ENCODE measurements around the gene SOCS1. TPM values are rescaled to one million over a fixed set of nuclear protein-coding genes. Genes with fewer than 3 reads are reported as not detected.

The SOCS1 gene
- total RNA-seq, 5 donors from 2014 or later (not counting 1 experiment from before 2014, with no cell fraction given) = 49.2 to 67.2 (median 54.5) TPM

- H3K9me3 Mint-ChIP-seq = peaks cover 0 to 7% (median 3%) of the 10 kb centered on the region in 3 donors
- Histone ChIP-seq H3K36me3 (ENCODE audit: control insufficient read depth in 2 of 2, extremely low read depth in 1 of 2, insufficient read depth in 1 of 2, low read length in 1 of 2) (no peaks in the 10 kb centered on the region), H3K27ac (ENCODE audit: low read length) (no peak overlapping the region), H3K27me3 (replicated peaks in 1 of 2; ENCODE audit: control insufficient read depth in 2 of 2, extremely low read depth in 1 of 2, insufficient read depth in 2 of 2, low read length in 1 of 2) (peaks cover 0 to 21% of the 10 kb centered on the region in 2 experiments), H3K4me1 (ENCODE audit: control insufficient read depth in 1 of 2, extremely low read depth in 1 of 2, insufficient read depth in 2 of 2, low read length in 2 of 2) (no peaks in the 10 kb centered on the region), H3K4me3 (ENCODE audit: control insufficient read depth in 1 of 2, extremely low read depth in 1 of 2, low read length in 1 of 2) (no peak overlapping the region), H3K9me3 (no peaks in the 10 kb centered on the region)
- no peak for ATAC-seq (replicated peaks in 1 of 4)
- ChIA-PET CTCF (interaction anchor here in 1 of 2 donors (0.6 kb wide), 1 partner anchor 878 kb away, joined by 4 read pairs; no protein-coding TSS in a partner anchor), POLR2A (no interaction called here)
- no peak for DNase-seq
- H3K27ac Mint-ChIP-seq = no peak overlapping the region
- H3K27me3 Mint-ChIP-seq = no peaks in the 10 kb centered on the region
- peaks cover 0 to 3% (median 3%) of the 10 kb centered on the region in 3 donors for H3K4me1 Mint-ChIP-seq
- 93% methylated on average over 10 of the region's 16 CpGs for WGBS (ENCODE audit: insufficient coverage)
- no peak overlapping the region for H3K4me3 Mint-ChIP-seq
- H3K36me3 Mint-ChIP-seq = peaks cover 8% of the 10 kb centered on the region
Measured at GRCh38 chr16:11211977-11212797, 43.8 kb downstream of the SOCS1 start.

- WGBS (ENCODE audit: insufficient coverage) = 79% methylated on average over 13 of the region's 16 CpGs
- no peak overlapping the region for H3K4me3 Mint-ChIP-seq
- H3K4me1 Mint-ChIP-seq = peaks cover 8 to 12% (median 11%) of the 10 kb centered on the region in 3 donors
- H3K27me3 Mint-ChIP-seq = no peaks in the 10 kb centered on the region
- Histone ChIP-seq H3K27me3 (replicated peaks in 1 of 2; ENCODE audit: control insufficient read depth in 2 of 2, extremely low read depth in 1 of 2, insufficient read depth in 2 of 2, low read length in 1 of 2) (peaks cover 0 to 21% of the 10 kb centered on the region in 2 experiments), H3K9me3 (no peaks in the 10 kb centered on the region), H3K4me1 (ENCODE audit: control insufficient read depth in 1 of 2, extremely low read depth in 1 of 2, insufficient read depth in 2 of 2, low read length in 2 of 2) (peaks cover 0 to 7% of the 10 kb centered on the region in 2 experiments), H3K36me3 (ENCODE audit: control insufficient read depth in 2 of 2, extremely low read depth in 1 of 2, insufficient read depth in 1 of 2, low read length in 1 of 2) (no peaks in the 10 kb centered on the region), H3K27ac (ENCODE audit: low read length) (no peak overlapping the region), H3K4me3 (ENCODE audit: control insufficient read depth in 1 of 2, extremely low read depth in 1 of 2, low read length in 1 of 2) (no peak overlapping the region)
- CTCF ChIA-PET = no interaction called here
- ATAC-seq (replicated peaks in 1 of 4) = no peak
- POLR2A ChIA-PET = no interaction called here
- peaks cover 7% of the 10 kb centered on the region for H3K36me3 Mint-ChIP-seq
- DNase-seq = no peak
- peaks cover 0 to 7% (median 3%) of the 10 kb centered on the region in 3 donors for H3K9me3 Mint-ChIP-seq
- H3K27ac Mint-ChIP-seq = no peak overlapping the region
Measured at GRCh38 chr16:11211061-11211976, 44.7 kb downstream of the SOCS1 start.

- ATAC-seq (replicated peaks in 1 of 4) (no peak), DNase-seq (no peak)
- H3K36me3 ChIP-seq (ENCODE audit: control insufficient read depth in 2 of 2, extremely low read depth in 1 of 2, insufficient read depth in 1 of 2, low read length in 1 of 2) = no peaks in the 10 kb centered on the region
- no peak overlapping the region for H3K27ac Mint-ChIP-seq
- H3K4me1 Mint-ChIP-seq = peaks cover 11 to 16% (median 14%) of the 10 kb centered on the region in 3 donors
- H3K4me1 ChIP-seq (ENCODE audit: control insufficient read depth in 1 of 2, extremely low read depth in 1 of 2, insufficient read depth in 2 of 2, low read length in 2 of 2) = peaks cover 0 to 13% of the 10 kb centered on the region in 2 experiments
- no peaks in the 10 kb centered on the region for H3K9me3 Mint-ChIP-seq
- H3K27me3 Mint-ChIP-seq = no peaks in the 10 kb centered on the region
- peaks cover 0 to 21% of the 10 kb centered on the region in 2 experiments for H3K27me3 ChIP-seq (replicated peaks in 1 of 2; ENCODE audit: control insufficient read depth in 2 of 2, extremely low read depth in 1 of 2, insufficient read depth in 2 of 2, low read length in 1 of 2)
- no peaks in the 10 kb centered on the region for H3K9me3 ChIP-seq
- H3K27ac ChIP-seq (ENCODE audit: low read length) = no peak overlapping the region
- no peak overlapping the region for H3K4me3 ChIP-seq (ENCODE audit: control insufficient read depth in 1 of 2, extremely low read depth in 1 of 2, low read length in 1 of 2)
- H3K36me3 Mint-ChIP-seq = no peaks in the 10 kb centered on the region
- ChIA-PET CTCF (no interaction called here), POLR2A (interaction anchor here in 1 of 2 donors (1.0 kb wide), 1 partner anchor 42 kb away, joined by 3 read pairs; no protein-coding TSS in a partner anchor)
- no peak overlapping the region for H3K4me3 Mint-ChIP-seq
- WGBS (ENCODE audit: insufficient coverage) = 89% methylated on average over 6 of the region's 11 CpGs
Measured at GRCh38 chr16:11210260-11210659, 45.7 kb downstream of the SOCS1 start.

- POLR2A ChIA-PET = interaction anchor here in 1 of 2 donors (1.0 kb wide), 1 partner anchor 43 kb away, joined by 3 read pairs; no protein-coding TSS in a partner anchor
- no peaks in the 10 kb centered on the region for H3K27me3 Mint-ChIP-seq
- no peaks in the 10 kb centered on the region for H3K9me3 ChIP-seq
- no peak overlapping the region for H3K4me3 Mint-ChIP-seq
- ATAC-seq (replicated peaks in 1 of 4) (no peak), DNase-seq (no peak)
- no peak overlapping the region for H3K27ac ChIP-seq (ENCODE audit: low read length)
- no peaks in the 10 kb centered on the region for H3K9me3 Mint-ChIP-seq
- H3K36me3 Mint-ChIP-seq = no peaks in the 10 kb centered on the region
- no peak overlapping the region for H3K27ac Mint-ChIP-seq
- H3K36me3 ChIP-seq (ENCODE audit: control insufficient read depth in 2 of 2, extremely low read depth in 1 of 2, insufficient read depth in 1 of 2, low read length in 1 of 2) = no peaks in the 10 kb centered on the region
- CTCF ChIA-PET = interaction anchor here in 1 of 2 donors (0.6 kb wide), 1 partner anchor 158 kb away, joined by 8 read pairs; no protein-coding TSS in a partner anchor
- H3K4me3 ChIP-seq (ENCODE audit: control insufficient read depth in 1 of 2, extremely low read depth in 1 of 2, low read length in 1 of 2) = no peak overlapping the region
- peaks cover 11 to 19% (median 16%) of the 10 kb centered on the region in 3 donors for H3K4me1 Mint-ChIP-seq
- peaks cover 0 to 13% of the 10 kb centered on the region in 2 experiments for H3K4me1 ChIP-seq (ENCODE audit: control insufficient read depth in 1 of 2, extremely low read depth in 1 of 2, insufficient read depth in 2 of 2, low read length in 2 of 2)
- peaks cover 0 to 21% of the 10 kb centered on the region in 2 experiments for H3K27me3 ChIP-seq (replicated peaks in 1 of 2; ENCODE audit: control insufficient read depth in 2 of 2, extremely low read depth in 1 of 2, insufficient read depth in 2 of 2, low read length in 1 of 2)
- 90% methylated on average over 6 of the region's 9 CpGs for WGBS (ENCODE audit: insufficient coverage)
Measured at GRCh38 chr16:11208916-11209665, 46.9 kb downstream of the SOCS1 start.

- DNase-seq (no peak), ATAC-seq (replicated peaks in 1 of 4) (no peak)
- Histone ChIP-seq H3K4me3 (ENCODE audit: control insufficient read depth in 1 of 2, extremely low read depth in 1 of 2, low read length in 1 of 2) (no peak overlapping the region), H3K9me3 (no peaks in the 10 kb centered on the region), H3K27me3 (replicated peaks in 1 of 2; ENCODE audit: control insufficient read depth in 2 of 2, extremely low read depth in 1 of 2, insufficient read depth in 2 of 2, low read length in 1 of 2) (peaks cover 0 to 12% of the 10 kb centered on the region in 2 experiments), H3K4me1 (ENCODE audit: control insufficient read depth in 1 of 2, extremely low read depth in 1 of 2, insufficient read depth in 2 of 2, low read length in 2 of 2) (peaks cover 0 to 13% of the 10 kb centered on the region in 2 experiments), H3K36me3 (ENCODE audit: control insufficient read depth in 2 of 2, extremely low read depth in 1 of 2, insufficient read depth in 1 of 2, low read length in 1 of 2) (no peaks in the 10 kb centered on the region), H3K27ac (ENCODE audit: low read length) (no peak overlapping the region)
- WGBS (ENCODE audit: insufficient coverage) = no CpG with 5 or more reads among the region's 3 CpGs
- Mint-ChIP-seq H3K27me3 (no peaks in the 10 kb centered on the region), H3K4me3 (no peak overlapping the region), H3K9me3 (no peaks in the 10 kb centered on the region), H3K4me1 (peaks cover 11 to 19% (median 16%) of the 10 kb centered on the region in 3 donors), H3K36me3 (no peaks in the 10 kb centered on the region), H3K27ac (no peak overlapping the region)
- CTCF ChIA-PET = no interaction called here
- POLR2A ChIA-PET = no interaction called here
Measured at GRCh38 chr16:11207646-11208045, 48.4 kb downstream of the SOCS1 start.
